Mucosa of stomach (tissue), 1 donor: ENCODE measurements around the gene PEX16.

ENCODE experiments used
- H3K27me3 ChIP-seq: one replicate; pipeline ENCODE4 v1.7.0; 2013; ENCODE audit warnings: mild to moderate bottlenecking, low read length; ENCODE audit not compliant: control insufficient read depth, insufficient read depth
- H3K36me3 ChIP-seq: one replicate; pipeline ENCODE4 v1.7.0; 2013; ENCODE audit warnings: low read length; ENCODE audit not compliant: control insufficient read depth, insufficient read depth
- H3K4me1 ChIP-seq: one replicate; pipeline ENCODE4 v1.7.0; 2013; ENCODE audit warnings: mild to moderate bottlenecking, low read length; ENCODE audit not compliant: control insufficient read depth, insufficient read depth
- H3K4me3 ChIP-seq: one replicate; pipeline ENCODE4 v1.7.0; 2013; ENCODE audit warnings: low read length
- H3K9ac ChIP-seq: one replicate; pipeline ENCODE4 v1.7.0; 2013; ENCODE audit warnings: mild to moderate bottlenecking, low read length, moderate library complexity
- H3K9me3 ChIP-seq: one replicate; pipeline ENCODE4 v1.7.0; 2013; ENCODE audit warnings: mild to moderate bottlenecking, low read length, moderate library complexity; ENCODE audit not compliant: control insufficient read depth
- donor health status: Pancreatic carcinoma.

The PEX16 gene

GRCh38 chr11:45887587-45887986, 30.1 kb downstream of the PEX16 start:
- Histone ChIP-seq H3K9ac (no peak overlapping the region), H3K4me1 (peaks cover 4% of the 10 kb centered on the region), H3K9me3 (no peaks in the 10 kb centered on the region), H3K27me3 (no peaks in the 10 kb centered on the region), H3K36me3 (no peaks in the 10 kb centered on the region), H3K4me3 (no peak overlapping the region)

GRCh38 chr11:45886816-45887520, 30.7 kb downstream of the PEX16 start:
- Histone ChIP-seq H3K9ac (no peak overlapping the region), H3K27me3 (no peaks in the 10 kb centered on the region), H3K36me3 (no peaks in the 10 kb centered on the region), H3K4me3 (no peak overlapping the region), H3K9me3 (no peaks in the 10 kb centered on the region), H3K4me1 (peaks cover 4% of the 10 kb centered on the region)

- Histone ChIP-seq H3K36me3 (peaks cover 2% of the 10 kb centered on the region), H3K9ac (peak overlapping the region; percentile 43), H3K27me3 (no peaks in the 10 kb centered on the region), H3K4me3 (no peak overlapping the region), H3K4me1 (peaks cover 4% of the 10 kb centered on the region), H3K9me3 (no peaks in the 10 kb centered on the region)
These were observed 31.6 kb downstream of the PEX16 start for GRCh38 chr11:45885921-45886721.

- Histone ChIP-seq H3K27me3 (no peaks in the 10 kb centered on the region), H3K9me3 (no peaks in the 10 kb centered on the region), H3K4me3 (no peak within 1 kb of the TSS), H3K4me1 (peaks cover 4% of the 10 kb centered on the region), H3K36me3 (peaks cover 6% of the 10 kb centered on the region), H3K9ac (peak within 1 kb of the TSS; percentile 43)
These were observed 32.3 kb downstream of the PEX16 start, which contains the start of gene MAPK8IP1 for GRCh38 chr11:45885274-45885920. TSS of gene MAPK8IP1 (plus strand) at chr11:45885651. CDS start at chr11:45885821, 170 bp downstream.

GRCh38 chr11:45884596-45885185, 33.0 kb downstream of the PEX16 start:
- no peak overlapping the region for H3K4me3 ChIP-seq
- no peaks in the 10 kb centered on the region for H3K27me3 ChIP-seq
- H3K9me3 ChIP-seq, result no peaks in the 10 kb centered on the region
- peaks cover 6% of the 10 kb centered on the region for H3K36me3 ChIP-seq
- no peak overlapping the region for H3K9ac ChIP-seq
- H3K4me1 ChIP-seq, result peaks cover 4% of the 10 kb centered on the region

GRCh38 chr11:45881708-45882368, 35.8 kb downstream of the PEX16 start:
- Histone ChIP-seq H3K9me3 (no peaks in the 10 kb centered on the region), H3K4me1 (peaks cover 4% of the 10 kb centered on the region), H3K36me3 (peaks cover 6% of the 10 kb centered on the region), H3K4me3 (no peak overlapping the region), H3K27me3 (no peaks in the 10 kb centered on the region), H3K9ac (no peak overlapping the region)

- H3K9me3 ChIP-seq, result no peaks in the 10 kb centered on the region
- H3K4me1 ChIP-seq, result peaks cover 4% of the 10 kb centered on the region
- no peaks in the 10 kb centered on the region for H3K27me3 ChIP-seq
- no peak overlapping the region for H3K4me3 ChIP-seq
- no peak overlapping the region for H3K9ac ChIP-seq
- peaks cover 6% of the 10 kb centered on the region for H3K36me3 ChIP-seq
These were observed 36.7 kb downstream of the PEX16 start for GRCh38 chr11:45880772-45881570.

- peaks cover 1% of the 10 kb centered on the region for H3K4me1 ChIP-seq
- H3K36me3 ChIP-seq, result peaks cover 6% of the 10 kb centered on the region
- no peaks in the 10 kb centered on the region for H3K9me3 ChIP-seq
- no peak overlapping the region for H3K9ac ChIP-seq
- no peak overlapping the region for H3K4me3 ChIP-seq
- no peaks in the 10 kb centered on the region for H3K27me3 ChIP-seq
These were observed 37.6 kb downstream of the PEX16 start for GRCh38 chr11:45879803-45880686.

GRCh38 chr11:45877845-45878244, 39.8 kb downstream of the PEX16 start:
- Histone ChIP-seq H3K9me3 (no peaks in the 10 kb centered on the region), H3K36me3 (peaks cover 6% of the 10 kb centered on the region), H3K4me3 (no peak overlapping the region), H3K9ac (no peak overlapping the region), H3K27me3 (no peaks in the 10 kb centered on the region), H3K4me1 (no peaks in the 10 kb centered on the region)

- Histone ChIP-seq H3K9me3 (no peaks in the 10 kb centered on the region), H3K4me3 (no peak overlapping the region), H3K4me1 (no peaks in the 10 kb centered on the region), H3K36me3 (peaks cover 6% of the 10 kb centered on the region), H3K27me3 (no peaks in the 10 kb centered on the region), H3K9ac (no peak overlapping the region)
These were observed 40.5 kb downstream of the PEX16 start for GRCh38 chr11:45877221-45877620.
